Superior temporal gyrus (tissue), 1 donor: ENCODE data around the gene TM4SF4.

Source experiments
- DNase-seq: peaks from one replicate; pipeline ENCODE4 v3.0.0-alpha.2; 2016; ENCODE audit errors: extremely low spot score

The TM4SF4 gene

GRCh38 chr3:149548669-149549065 is 74.2 kb downstream of the TM4SF4 start:
- DNase-seq: no peak

DNA sequence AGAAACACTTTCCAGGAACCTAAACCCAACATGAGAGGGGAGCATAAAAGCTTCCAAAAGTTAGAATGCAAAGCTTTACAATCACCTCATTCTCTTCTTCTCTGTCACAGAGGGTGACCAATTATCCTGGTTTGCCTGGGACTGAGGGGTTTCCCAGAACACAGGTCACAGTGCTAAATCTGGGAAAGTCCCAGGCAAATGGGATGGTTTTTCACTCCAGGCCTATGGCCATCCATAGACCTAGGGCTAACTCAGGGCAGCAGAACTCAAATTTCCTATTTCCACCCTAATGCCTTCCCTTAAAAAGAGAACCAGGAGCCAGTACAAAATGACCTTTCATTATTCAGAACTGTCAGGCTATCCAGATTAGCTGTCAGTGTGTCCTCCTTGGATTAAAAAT is 77.0 kb downstream of the TM4SF4 start:
- DNase-seq: no peak

DNA sequence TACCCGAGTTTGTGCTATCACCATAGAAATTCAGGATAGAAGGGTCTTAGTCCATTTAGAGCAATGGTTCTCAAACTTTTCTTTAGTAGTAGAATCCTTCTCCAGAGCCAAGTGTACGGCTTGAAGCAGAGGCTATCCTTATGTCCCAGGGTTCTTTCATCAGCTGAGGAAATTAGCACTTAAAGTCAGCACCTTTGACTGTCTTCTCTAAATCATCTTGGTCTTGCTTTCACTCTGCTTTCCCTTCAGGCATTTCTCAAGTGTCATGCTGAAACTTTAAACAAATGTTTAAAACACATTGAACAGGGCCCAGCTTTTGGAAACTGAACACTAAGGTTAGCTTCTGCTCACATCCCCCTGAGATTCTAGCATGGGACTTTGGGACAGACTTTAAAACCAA is 78.2 kb downstream of the TM4SF4 start:
- DNase-seq: no peak
